ENCODE data around the gene TSPAN14. TPM values are rescaled to one million over a fixed set of nuclear protein-coding genes. Genes with fewer than 3 reads are reported as not detected.

TSPAN14 gene
- total RNA-seq, 2 experiments from 2014 or later: 98.8 to 112 TPM

- Mint-ChIP-seq H3K4me3 (no peak overlapping the region), H3K36me3 (no peaks in the 10 kb centered on the region), H3K27ac (no peak overlapping the region), H3K27me3 (peaks cover 14% of the 10 kb centered on the region), H3K9me3 (no peaks in the 10 kb centered on the region), H3K4me1 (no peaks in the 10 kb centered on the region)
- POLR2A ChIA-PET: no interaction called here
- ATAC-seq (ENCODE audit: low read depth) (no peak), DNase-seq (no peak)
These were observed 107.8 kb downstream of the TSPAN14 start for GRCh38 chr10:80561950-80562349.

GRCh38 chr10:80567292-80567691 lies 113.2 kb downstream of the TSPAN14 start:
- POLR2A ChIA-PET: no interaction called here
- ATAC-seq (ENCODE audit: low read depth): no peak
- no peak for DNase-seq
- no peaks in the 10 kb centered on the region for H3K36me3 Mint-ChIP-seq
- no peak overlapping the region for H3K4me3 Mint-ChIP-seq
- no peak overlapping the region for H3K27ac Mint-ChIP-seq
- H3K9me3 Mint-ChIP-seq: no peaks in the 10 kb centered on the region
- no peaks in the 10 kb centered on the region for H3K27me3 Mint-ChIP-seq
- H3K4me1 Mint-ChIP-seq: no peaks in the 10 kb centered on the region

- DNase-seq (no peak), ATAC-seq (ENCODE audit: low read depth) (no peak)
- H3K36me3 Mint-ChIP-seq: no peaks in the 10 kb centered on the region
- POLR2A ChIA-PET: no interaction called here
- no peaks in the 10 kb centered on the region for H3K4me1 Mint-ChIP-seq
- H3K9me3 Mint-ChIP-seq: no peaks in the 10 kb centered on the region
- H3K4me3 Mint-ChIP-seq: no peak overlapping the region
- H3K27ac Mint-ChIP-seq: no peak overlapping the region
- no peaks in the 10 kb centered on the region for H3K27me3 Mint-ChIP-seq
These were observed 115.2 kb downstream of the TSPAN14 start for GRCh38 chr10:80569131-80569895.

GRCh38 chr10:80571352-80571751 lies 117.2 kb downstream of the TSPAN14 start:
- Mint-ChIP-seq H3K27me3 (peaks cover 2% of the 10 kb centered on the region), H3K27ac (no peak overlapping the region), H3K4me1 (no peaks in the 10 kb centered on the region), H3K36me3 (no peaks in the 10 kb centered on the region), H3K4me3 (no peak overlapping the region), H3K9me3 (no peaks in the 10 kb centered on the region)
- POLR2A ChIA-PET: no interaction called here
- ATAC-seq (ENCODE audit: low read depth) (no peak), DNase-seq (no peak)

GRCh38 chr10:80579181-80579763 lies 125.2 kb downstream of the TSPAN14 start:
- DNase-seq: no peak
- Mint-ChIP-seq H3K27ac (no peak overlapping the region), H3K36me3 (no peaks in the 10 kb centered on the region), H3K4me1 (peaks cover 14% of the 10 kb centered on the region), H3K9me3 (peaks cover 5% of the 10 kb centered on the region), H3K4me3 (no peak overlapping the region), H3K27me3 (peaks cover 2% of the 10 kb centered on the region)
- POLR2A ChIA-PET: no interaction called here
- ATAC-seq (ENCODE audit: low read depth): no peak

- POLR2A ChIA-PET: no interaction called here
- DNase-seq (no peak), ATAC-seq (ENCODE audit: low read depth) (no peak)
- no peak overlapping the region for H3K4me3 Mint-ChIP-seq
- H3K9me3 Mint-ChIP-seq: peaks cover 5% of the 10 kb centered on the region
- no peaks in the 10 kb centered on the region for H3K36me3 Mint-ChIP-seq
- H3K4me1 Mint-ChIP-seq: peaks cover 14% of the 10 kb centered on the region
- no peak overlapping the region for H3K27ac Mint-ChIP-seq
- peaks cover 2% of the 10 kb centered on the region for H3K27me3 Mint-ChIP-seq
These were observed 125.9 kb downstream of the TSPAN14 start for GRCh38 chr10:80579849-80580637.

- Mint-ChIP-seq H3K9me3 (peaks cover 5% of the 10 kb centered on the region), H3K36me3 (no peaks in the 10 kb centered on the region), H3K4me1 (peaks cover 14% of the 10 kb centered on the region), H3K4me3 (no peak overlapping the region), H3K27me3 (peaks cover 2% of the 10 kb centered on the region), H3K27ac (no peak overlapping the region)
- no peak for ATAC-seq (ENCODE audit: low read depth)
- no peak for DNase-seq
- POLR2A ChIA-PET: no interaction called here
These were observed 126.7 kb downstream of the TSPAN14 start for GRCh38 chr10:80580638-80581468.

- Mint-ChIP-seq H3K36me3 (no peaks in the 10 kb centered on the region), H3K27me3 (no peaks in the 10 kb centered on the region), H3K9me3 (peaks cover 5% of the 10 kb centered on the region), H3K4me3 (no peak overlapping the region), H3K27ac (no peak overlapping the region), H3K4me1 (peaks cover 14% of the 10 kb centered on the region)
- POLR2A ChIA-PET: no interaction called here
- no peak for DNase-seq
- no peak for ATAC-seq (ENCODE audit: low read depth)
These were observed 127.3 kb downstream of the TSPAN14 start for GRCh38 chr10:80581469-80581835.

GRCh38 chr10:80582286-80582960 lies 128.3 kb downstream of the TSPAN14 start:
- no peak for DNase-seq
- H3K9me3 Mint-ChIP-seq: no peaks in the 10 kb centered on the region
- H3K36me3 Mint-ChIP-seq: no peaks in the 10 kb centered on the region
- POLR2A ChIA-PET: no interaction called here
- H3K27me3 Mint-ChIP-seq: no peaks in the 10 kb centered on the region
- ATAC-seq (ENCODE audit: low read depth): no peak
- no peak overlapping the region for H3K27ac Mint-ChIP-seq
- no peak overlapping the region for H3K4me3 Mint-ChIP-seq
- peaks cover 14% of the 10 kb centered on the region for H3K4me1 Mint-ChIP-seq

Other genes with a start within 250 kb of the TSPAN14 start
- gene ANXA11, start 248.8 kb upstream of the TSPAN14 start, total RNA-seq: 100 to 1,000 TPM; 263 to 277 TPM
- not detected for gene MAT1A, start 164.7 kb upstream of the TSPAN14 start, total RNA-seq
- gene DYDC1, start 97.6 kb upstream of the TSPAN14 start, total RNA-seq: not detected
- not detected for gene DYDC2, start 97.5 kb upstream of the TSPAN14 start, total RNA-seq
- 10 to 100 TPM; 13.6 to 14.0 TPM for gene PRXL2A, start 45.8 kb upstream of the TSPAN14 start, total RNA-seq
- gene SH2D4B, start 83.6 kb downstream of the TSPAN14 start, total RNA-seq: under 1 TPM; 0.14 to 0.22 TPM